CD14-positive monocyte (primary cell): ENCODE results near the gene MT1X. TPM values are rescaled to one million over a fixed set of nuclear protein-coding genes. Genes with fewer than 3 reads are reported as not detected.

Source experiments
- DNase-seq, 3 donors: peaks; one replicate each; pipeline ENCODE4 v3.0.0-alpha.2; 2011 to 2022
- H2AFZ ChIP-seq: 2 replicates; pipeline ENCODE4 v1.6.0; 2012; ENCODE audit warnings: mild to moderate bottlenecking, low read depth, low read length, inconsistent platforms; ENCODE audit not compliant: insufficient read depth, poor library complexity, severe bottlenecking
- H3K27ac ChIP-seq, 2 donors: 1 replicate in 1 of 2; 2 replicates in 1 of 2; pipeline ENCODE4 v1.5.1; 2012 to 2013; ENCODE audit warnings: low read length in 2 of 2, control low read depth in 1 of 2, inconsistent platforms in 1 of 2, low read depth in 1 of 2, mild to moderate bottlenecking in 1 of 2
- H3K27me3 ChIP-seq, 2 donors: one replicate each; pipeline versions ENCODE4 v1.6.0 to v1.6.1; 2011 to 2013; ENCODE audit warnings: low read length in 2 of 2; ENCODE audit not compliant: control insufficient read depth in 2 of 2, insufficient read depth in 2 of 2
- H3K36me3 ChIP-seq, 2 donors: replicated peaks in 1 of 2; 1 replicate in 1 of 2; 2 replicates in 1 of 2; pipeline versions ENCODE4 v1.5.1 to v1.6.1; 2012 to 2013; ENCODE audit warnings: low read length in 2 of 2, control low read depth in 1 of 2, inconsistent platforms in 1 of 2, mild to moderate bottlenecking in 1 of 2; ENCODE audit not compliant: insufficient read depth in 2 of 2, control insufficient read depth in 1 of 2
- H3K4me1 ChIP-seq, 2 donors: 1 replicate in 1 of 2; 2 replicates in 1 of 2; pipeline versions ENCODE4 v1.5.1 to v1.6.1; 2012 to 2013; ENCODE audit warnings: low read length in 2 of 2, control low read depth in 1 of 2, inconsistent platforms in 1 of 2, mild to moderate bottlenecking in 1 of 2, moderate library complexity in 1 of 2; ENCODE audit not compliant: insufficient read depth in 2 of 2, control insufficient read depth in 1 of 2
- H3K4me2 ChIP-seq: replicated peaks from 2 replicates; pipeline ENCODE3; 2012; ENCODE audit warnings: low read length, moderate library complexity, mild to moderate bottlenecking; ENCODE audit not compliant: poor library complexity, severe bottlenecking; ENCODE audit errors: extremely low read depth
- H3K4me3 ChIP-seq, 3 experiments: fragments of 200-600 bp in 1 of 3; sonication (generic) in 1 of 3; replicated peaks in 1 of 3; 1 replicate in 2 of 3; 2 replicates in 1 of 3; pipeline ENCODE4 v1.5.1; 2011 to 2013; ENCODE audit warnings: low read length in 3 of 3, mild to moderate bottlenecking in 3 of 3, control low read depth in 2 of 3, low read depth in 2 of 3, inconsistent platforms in 1 of 3, moderate library complexity in 1 of 3
- H3K79me2 ChIP-seq: 2 replicates; pipeline ENCODE4 v1.6.0; 2012; ENCODE audit warnings: mild to moderate bottlenecking, control low read depth, inconsistent platforms, low read length, moderate library complexity; ENCODE audit not compliant: insufficient read depth
- H3K9ac ChIP-seq: 2 replicates; pipeline ENCODE4 v1.6.0; 2017; ENCODE audit warnings: low read length, mild to moderate bottlenecking; ENCODE audit not compliant: insufficient read depth, poor library complexity, severe bottlenecking
- H3K9me3 ChIP-seq, 2 donors: replicated peaks in 1 of 2; 1 replicate in 1 of 2; 2 replicates in 1 of 2; pipeline versions ENCODE4 v1.5.1 to v1.6.1; 2012 to 2013; ENCODE audit warnings: low read length in 2 of 2, control low read depth in 1 of 2; ENCODE audit not compliant: control insufficient read depth in 1 of 2, insufficient read depth in 1 of 2
- H4K20me1 ChIP-seq: 2 replicates; pipeline ENCODE4 v1.6.0; 2012; ENCODE audit warnings: mild to moderate bottlenecking, low read length, control low read depth, moderate library complexity; ENCODE audit not compliant: insufficient read depth
- H3K27ac Mint-ChIP-seq, 7 donors: one replicate each; pipeline ENCODE4 v1.8.0; 2020; ENCODE audit warnings: mild to moderate bottlenecking in 7 of 7, mixed read lengths in 7 of 7, moderate library complexity in 6 of 7, inconsistent platforms in 2 of 7
- H3K27me3 Mint-ChIP-seq, 3 donors: one replicate each; pipeline ENCODE4 v1.8.0; 2021 to 2022; ENCODE audit warnings: low read depth in 3 of 3, mild to moderate bottlenecking in 3 of 3, mixed read lengths in 3 of 3, moderate library complexity in 3 of 3, inconsistent platforms in 1 of 3
- H3K36me3 Mint-ChIP-seq, 2 donors: one replicate each; pipeline ENCODE4 v1.8.0; 2020; ENCODE audit warnings: mixed read lengths in 2 of 2, inconsistent platforms in 1 of 2, mild to moderate bottlenecking in 1 of 2
- H3K4me1 Mint-ChIP-seq: one replicate; pipeline ENCODE4 v1.8.0; 2020; ENCODE audit warnings: mild to moderate bottlenecking, mixed read lengths
- H3K4me3 Mint-ChIP-seq, 2 donors: one replicate each; pipeline ENCODE4 v1.8.0; 2020; ENCODE audit warnings: mild to moderate bottlenecking in 2 of 2, mixed read lengths in 2 of 2, moderate library complexity in 1 of 2
- H3K9me3 Mint-ChIP-seq, 7 donors: one replicate each; pipeline ENCODE4 v1.8.0; 2020 to 2022; ENCODE audit warnings: mixed read lengths in 7 of 7, mild to moderate bottlenecking in 6 of 7, moderate library complexity in 6 of 7, inconsistent platforms in 2 of 7
- WGBS: methylation state at CpG from one replicate; pipeline ENCODE4 v1.1.5; 2013; ENCODE audit warnings: missing lambda C conversion rate; ENCODE audit not compliant: insufficient coverage; 5-methylcytosine and 5-hydroxymethylcytosine counted together
- intact Hi-C, 2 donors: fragments of 100-400 bp; cut with micrococcal nuclease; formaldehyde crosslinking; loops; one replicate each; pipeline versions ENCODE4 v1.15.0 to v1.15.1; 2023
- polyA plus RNA-seq, 3 donors: library from polyadenylated mRNA; depleted of rRNA in 1 of 3; unstranded in 2 of 3; stranded (reverse) in 1 of 3; fragments of 300-500 nt in 2 of 3; fragments of >200 nt in 1 of 3; fragmentation: Illumina TruSeq in 2 of 3; gene quantifications; 1 replicate in 2 of 3; 2 replicates in 1 of 3; pipeline ENCODE4 v1.2.3, GENCODE V29; 2012 to 2021
- TF ChIP-seq, protein P1 (sequence below): fragments of 200-600 bp; IDR thresholded peaks from one replicate; pipeline ENCODE4 v1.8.0; 2022; ENCODE audit warnings: antibody characterized with exemption, mild to moderate bottlenecking

MT1X gene
- polyA plus RNA-seq, 3 donors = 34.5 to 87.9 (median 55.4) TPM

DNA sequence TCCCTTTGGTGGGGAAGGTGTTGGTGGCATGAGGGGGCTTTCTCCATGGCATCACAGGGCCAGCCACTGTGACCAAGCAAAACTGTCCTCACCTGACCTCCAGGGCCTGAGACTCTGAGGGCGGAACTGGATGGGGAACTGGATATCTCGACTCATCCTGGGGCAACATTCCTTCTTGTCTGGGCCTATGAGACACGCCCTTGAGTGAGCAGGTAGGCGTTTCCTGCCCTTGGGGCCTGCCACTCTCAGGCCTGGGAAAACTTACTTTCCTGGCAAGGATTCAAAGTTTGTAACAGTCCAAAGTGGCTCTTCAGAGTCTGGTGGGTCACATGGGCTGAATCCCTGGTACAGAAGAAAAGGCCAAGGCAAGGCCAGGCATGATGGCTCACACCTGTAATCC is 9.6 kb downstream of the MT1X start:
- H3K9ac ChIP-seq = no peak overlapping the region
- H4K20me1 ChIP-seq = no peaks in the 10 kb centered on the region
- Mint-ChIP-seq H3K27me3 (peaks cover 4 to 15% (median 7%) of the 10 kb centered on the region in 3 donors), H3K4me1 (no peaks in the 10 kb centered on the region), H3K27ac (no peak overlapping the region), H3K4me3 (no peak overlapping the region), H3K9me3 (peaks cover 0 to 18% (median 11%) of the 10 kb centered on the region in 7 donors), H3K36me3 (no peaks in the 10 kb centered on the region)
- H2AFZ ChIP-seq = no peak overlapping the region
- 74% methylated on average over 4 of the region's 4 CpGs for WGBS
- TF ChIP-seq, protein P1, sequence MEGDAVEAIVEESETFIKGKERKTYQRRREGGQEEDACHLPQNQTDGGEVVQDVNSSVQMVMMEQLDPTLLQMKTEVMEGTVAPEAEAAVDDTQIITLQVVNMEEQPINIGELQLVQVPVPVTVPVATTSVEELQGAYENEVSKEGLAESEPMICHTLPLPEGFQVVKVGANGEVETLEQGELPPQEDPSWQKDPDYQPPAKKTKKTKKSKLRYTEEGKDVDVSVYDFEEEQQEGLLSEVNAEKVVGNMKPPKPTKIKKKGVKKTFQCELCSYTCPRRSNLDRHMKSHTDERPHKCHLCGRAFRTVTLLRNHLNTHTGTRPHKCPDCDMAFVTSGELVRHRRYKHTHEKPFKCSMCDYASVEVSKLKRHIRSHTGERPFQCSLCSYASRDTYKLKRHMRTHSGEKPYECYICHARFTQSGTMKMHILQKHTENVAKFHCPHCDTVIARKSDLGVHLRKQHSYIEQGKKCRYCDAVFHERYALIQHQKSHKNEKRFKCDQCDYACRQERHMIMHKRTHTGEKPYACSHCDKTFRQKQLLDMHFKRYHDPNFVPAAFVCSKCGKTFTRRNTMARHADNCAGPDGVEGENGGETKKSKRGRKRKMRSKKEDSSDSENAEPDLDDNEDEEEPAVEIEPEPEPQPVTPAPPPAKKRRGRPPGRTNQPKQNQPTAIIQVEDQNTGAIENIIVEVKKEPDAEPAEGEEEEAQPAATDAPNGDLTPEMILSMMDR = no peak
- H3K4me1 ChIP-seq = no peaks in the 10 kb centered on the region
- intact Hi-C loops = no loop called here
- DNase-seq = no peak
- no peak overlapping the region for H3K4me2 ChIP-seq
- H3K4me3 ChIP-seq = no peak overlapping the region
- no peaks in the 10 kb centered on the region for H3K27me3 ChIP-seq
- H3K9me3 ChIP-seq = peaks cover 0 to 8% of the 10 kb centered on the region in 2 donors
- no peak overlapping the region for H3K27ac ChIP-seq
- no peaks in the 10 kb centered on the region for H3K36me3 ChIP-seq
- H3K79me2 ChIP-seq = no peaks in the 10 kb centered on the region

DNA sequence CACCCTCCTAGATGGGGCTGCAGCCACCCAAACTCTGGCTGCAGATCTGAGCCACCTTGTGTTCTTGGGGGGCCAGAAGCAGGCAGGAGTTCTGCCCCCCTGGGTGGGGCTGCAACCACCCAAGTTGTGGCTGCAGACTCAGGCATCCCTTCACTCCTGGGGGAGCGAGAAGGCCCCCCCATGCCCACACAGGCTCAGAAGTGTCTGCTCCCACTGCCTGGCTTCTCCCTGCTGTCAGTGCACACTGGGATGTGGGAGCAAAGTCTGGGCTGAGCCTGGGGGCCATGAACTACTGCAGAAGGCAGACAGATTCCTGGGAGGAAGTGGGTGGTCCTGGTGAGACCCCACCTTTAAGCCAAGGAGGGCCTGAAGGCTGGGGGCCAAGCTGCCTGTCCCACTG is 13.0 kb downstream of the MT1X start:
- Histone ChIP-seq H3K36me3 (no peaks in the 10 kb centered on the region), H3K4me3 (no peak overlapping the region), H3K9me3 (peaks cover 0 to 10% of the 10 kb centered on the region in 2 donors), H3K27me3 (no peaks in the 10 kb centered on the region), H3K4me2 (no peak overlapping the region), H2AFZ (no peak overlapping the region), H3K9ac (no peak overlapping the region), H3K27ac (no peak overlapping the region), H3K79me2 (no peaks in the 10 kb centered on the region), H4K20me1 (no peaks in the 10 kb centered on the region), H3K4me1 (no peaks in the 10 kb centered on the region)
- Mint-ChIP-seq H3K4me1 (peaks cover 3% of the 10 kb centered on the region), H3K27me3 (peaks cover 4 to 15% (median 7%) of the 10 kb centered on the region in 3 donors), H3K9me3 (peaks cover 3 to 20% (median 10%) of the 10 kb centered on the region in 7 donors), H3K36me3 (no peaks in the 10 kb centered on the region), H3K27ac (no peak overlapping the region), H3K4me3 (no peak overlapping the region)
- DNase-seq = no peak
- WGBS = no CpG with 5 or more reads among the region's 1 CpG
- TF ChIP-seq, protein P1 = no peak
- intact Hi-C loops = no loop called here
